Loucy (cell line): Measurements from ENCODE around the gene ZFHX3.

Experiments
- H2AFZ ChIP-seq: fragments of 200-600 bp; sonication (generic); 2 replicates; pipeline ENCODE4 v1.6.0; 2016; ENCODE audit warnings: antibody characterized with exemption, mild to moderate bottlenecking, low read length, moderate library complexity
- H3F3A ChIP-seq: fragments of 200-600 bp; 2 replicates; pipeline ENCODE4 v1.6.0; 2016; ENCODE audit warnings: antibody characterized with exemption, low read depth, mild to moderate bottlenecking
- H3K27me3 ChIP-seq: fragments of 200-600 bp; sonication (generic); 2 replicates; pipeline ENCODE4 v1.6.1; 2014; ENCODE audit warnings: low read length, mild to moderate bottlenecking; ENCODE audit not compliant: insufficient read depth, poor library complexity, severe bottlenecking
- H3K36me3 ChIP-seq: fragments of 200-600 bp; sonication (generic); 2 replicates; pipeline ENCODE4 v1.6.1; 2016; ENCODE audit warnings: low read length; ENCODE audit not compliant: insufficient read depth
- H3K4me1 ChIP-seq: fragments of 200-600 bp; sonication (generic); 2 replicates; pipeline ENCODE4 v1.5.1; 2014; ENCODE audit warnings: low read length, mild to moderate bottlenecking; ENCODE audit not compliant: insufficient read depth, poor library complexity, severe bottlenecking
- H3K4me2 ChIP-seq: fragments of 200-600 bp; sonication (generic); 2 replicates; pipeline ENCODE4 v1.6.0; 2014; ENCODE audit warnings: antibody characterized with exemption, low read length, low read depth, mild to moderate bottlenecking; ENCODE audit not compliant: poor library complexity, severe bottlenecking
- H3K4me3 ChIP-seq: fragments of 200-600 bp; sonication (generic); 2 replicates; pipeline ENCODE4 v1.5.1; 2014; ENCODE audit warnings: low read length, mild to moderate bottlenecking, mixed read lengths; ENCODE audit not compliant: poor library complexity, severe bottlenecking
- H3K79me2 ChIP-seq: fragments of 200-600 bp; sonication (generic); 2 replicates; pipeline ENCODE4 v1.6.1; 2014; ENCODE audit warnings: low read length; ENCODE audit not compliant: insufficient read depth
- H3K9ac ChIP-seq: fragments of 200-600 bp; sonication (generic); 2 replicates; pipeline ENCODE4 v1.6.0; 2014; ENCODE audit warnings: mild to moderate bottlenecking, low read depth, low read length, moderate library complexity; ENCODE audit not compliant: poor library complexity, severe bottlenecking
- H3K9me2 ChIP-seq: fragments of 200-600 bp; sonication (generic); replicated peaks from 2 replicates; pipeline ENCODE4 v1.6.1; 2016; ENCODE audit warnings: low read depth, low read length, mixed read lengths
- H3K9me3 ChIP-seq: fragments of 200-600 bp; sonication (generic); 2 replicates; pipeline ENCODE4 v1.6.1; 2014; ENCODE audit warnings: mild to moderate bottlenecking, antibody characterized with exemption, low read length, low read depth; ENCODE audit not compliant: insufficient read depth
- H4K20me1 ChIP-seq: fragments of 200-600 bp; sonication (generic); 2 replicates; pipeline ENCODE4 v1.6.0; 2014; ENCODE audit warnings: antibody characterized with exemption, low read length, mild to moderate bottlenecking; ENCODE audit not compliant: insufficient read depth, poor library complexity, severe bottlenecking
- CTCF ChIP-seq: fragments of 200-600 bp; sonication (generic); conservative IDR thresholded peaks from 2 replicates; pipeline ENCODE4 v1.5.1; 2014; ENCODE audit warnings: mild to moderate bottlenecking, antibody characterized with exemption, low read length
- EZH2phosphoT487 ChIP-seq: fragments of 200-600 bp; IDR thresholded peaks from 2 replicates; pipeline ENCODE4 v1.6.1; 2018; ENCODE audit warnings: antibody characterized with exemption, mild to moderate bottlenecking, moderate library complexity, borderline replicate concordance

The ZFHX3 gene

GRCh38 chr16:72932677-72933335 is 115.1 kb downstream of the ZFHX3 start:
- Histone ChIP-seq H3F3A (no peaks in the 10 kb centered on the region), H3K9me2 (no peaks in the 10 kb centered on the region), H3K4me2 (no peak overlapping the region), H3K79me2 (no peaks in the 10 kb centered on the region), H3K9me3 (no peaks in the 10 kb centered on the region), H3K36me3 (no peaks in the 10 kb centered on the region), H2AFZ (no peak overlapping the region), H3K4me1 (peaks cover 18% of the 10 kb centered on the region), H3K9ac (no peak overlapping the region), H4K20me1 (peaks cover 4% of the 10 kb centered on the region), H3K27me3 (no peaks in the 10 kb centered on the region), H3K4me3 (no peak overlapping the region)
- TF ChIP-seq EZH2phosphoT487 (no peak), CTCF (no peak)

DNA sequence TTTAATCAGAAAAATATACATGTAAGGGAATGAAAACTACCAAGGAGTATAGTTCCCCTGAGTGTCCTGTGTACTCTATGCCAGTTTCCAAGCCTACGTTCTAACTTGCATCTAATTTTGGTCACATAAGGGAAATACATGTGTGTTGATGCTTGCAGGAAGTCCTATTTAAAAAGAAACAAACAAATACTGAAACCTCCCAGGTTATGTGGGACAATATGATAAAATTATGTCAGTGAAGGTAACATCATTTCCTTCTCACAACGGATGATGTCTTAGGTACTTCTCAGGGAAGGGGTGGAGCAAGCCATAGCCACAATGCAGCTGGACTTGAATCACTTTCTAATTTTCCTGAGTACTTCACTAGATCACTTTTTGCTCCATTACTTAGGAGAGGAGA is 115.9 kb downstream of the ZFHX3 start:
- no peaks in the 10 kb centered on the region for H3F3A ChIP-seq
- no peak overlapping the region for H3K4me2 ChIP-seq
- no peaks in the 10 kb centered on the region for H3K9me2 ChIP-seq
- H3K4me3 ChIP-seq, result no peak overlapping the region
- no peak overlapping the region for H2AFZ ChIP-seq
- H3K79me2 ChIP-seq, result no peaks in the 10 kb centered on the region
- H3K9me3 ChIP-seq, result no peaks in the 10 kb centered on the region
- no peaks in the 10 kb centered on the region for H3K27me3 ChIP-seq
- H3K9ac ChIP-seq, result no peak overlapping the region
- TF ChIP-seq CTCF (no peak), EZH2phosphoT487 (no peak)
- H3K4me1 ChIP-seq, result peaks cover 22% of the 10 kb centered on the region
- peaks cover 8% of the 10 kb centered on the region for H4K20me1 ChIP-seq
- H3K36me3 ChIP-seq, result no peaks in the 10 kb centered on the region

DNA sequence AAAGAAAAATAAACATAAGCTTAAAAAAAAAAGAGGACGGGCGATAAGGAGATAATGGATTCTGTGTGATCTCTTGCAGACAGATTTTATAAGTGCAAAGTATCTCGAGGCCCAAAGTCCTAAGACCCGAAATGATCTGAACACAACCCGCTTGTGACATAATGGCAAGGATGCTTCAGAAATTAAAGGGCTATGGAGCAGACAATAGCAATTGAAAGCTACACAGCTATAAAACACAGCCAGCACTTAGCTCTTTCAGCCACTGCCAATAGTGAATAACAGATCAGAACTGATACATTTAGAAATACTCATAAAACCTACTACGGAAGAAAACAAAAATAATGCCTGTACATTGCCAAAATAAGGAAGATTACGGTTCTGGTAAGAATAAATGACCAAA is 117.5 kb downstream of the ZFHX3 start:
- no peak overlapping the region for H3K9ac ChIP-seq
- H3K27me3 ChIP-seq, result no peaks in the 10 kb centered on the region
- H3K4me2 ChIP-seq, result no peak overlapping the region
- H3K9me2 ChIP-seq, result no peaks in the 10 kb centered on the region
- H3K9me3 ChIP-seq, result no peaks in the 10 kb centered on the region
- no peaks in the 10 kb centered on the region for H3K36me3 ChIP-seq
- H3K4me1 ChIP-seq, result peaks cover 22% of the 10 kb centered on the region
- peaks cover 8% of the 10 kb centered on the region for H4K20me1 ChIP-seq
- H3K79me2 ChIP-seq, result no peaks in the 10 kb centered on the region
- TF ChIP-seq EZH2phosphoT487 (no peak), CTCF (no peak)
- H3K4me3 ChIP-seq, result no peak overlapping the region
- H3F3A ChIP-seq, result no peaks in the 10 kb centered on the region
- no peak overlapping the region for H2AFZ ChIP-seq
